Colon (tissue), 2 donors: ENCODE data around the gene TMEM14C.

Experiments used
- FAIRE-seq: peaks from 2 replicates; lab custom pipeline; 2012; peaks lifted over from hg19 to GRCh38; lab: Jason Lieb, UNC
- donor health status: control.
- donor health status: control.

Gene TMEM14C

GRCh38 chr6:10722820-10723566 is at the start of gene TMEM14C:
Gene TMEM14C, plus strand, starts transcription at chr6:10723070. Its CDS starts 1,544 bp downstream, at chr6:10724614.
- FAIRE-seq: no peak

GRCh38 chr6:10676403-10676802 is 46.5 kb upstream of the TMEM14C start:
- FAIRE-seq: no peak

GRCh38 chr6:10678456-10678855 is 44.4 kb upstream of the TMEM14C start:
- FAIRE-seq: no peak

GRCh38 chr6:10681795-10682194 is 41.1 kb upstream of the TMEM14C start:
- FAIRE-seq: no peak

GRCh38 chr6:10682355-10682988 is 40.4 kb upstream of the TMEM14C start:
- FAIRE-seq: no peak

- FAIRE-seq: no peak
Measured at GRCh38 chr6:10684618-10685017, 38.3 kb upstream of the TMEM14C start.

GRCh38 chr6:10685092-10685915 is 37.6 kb upstream of the TMEM14C start:
- FAIRE-seq: no peak

GRCh38 chr6:10686901-10687300 is 36.0 kb upstream of the TMEM14C start:
- FAIRE-seq: no peak

- FAIRE-seq: no peak
Measured at GRCh38 chr6:10687582-10687981, 35.3 kb upstream of the TMEM14C start.

- FAIRE-seq: no peak
Measured at GRCh38 chr6:10690651-10691445, 32.0 kb upstream of the TMEM14C start.

- FAIRE-seq: no peak
Measured at GRCh38 chr6:10692965-10693538, 29.8 kb upstream of the TMEM14C start.

GRCh38 chr6:10694302-10695085 is 28.4 kb upstream of the TMEM14C start, which contains the start of the genes C6orf52 and PAK1IP1:
Gene C6orf52, minus strand, starts transcription at chr6:10694616. Its CDS starts 7,066 bp downstream, at chr6:10687550.
Gene PAK1IP1, plus strand, starts transcription at chr6:10694972. Its CDS starts 14 bp downstream, at chr6:10694986.
- no peak for FAIRE-seq

GRCh38 chr6:10695086-10695657 is 27.7 kb upstream of the TMEM14C start:
- FAIRE-seq: no peak

GRCh38 chr6:10696655-10697054 is 26.2 kb upstream of the TMEM14C start:
- FAIRE-seq: no peak

- no peak for FAIRE-seq
Measured at GRCh38 chr6:10713962-10714361, 8.9 kb upstream of the TMEM14C start.

GRCh38 chr6:10719296-10719963 is 3.4 kb upstream of the TMEM14C start:
- no peak for FAIRE-seq

- no peak for FAIRE-seq
Measured at GRCh38 chr6:10719964-10720264, 3.0 kb upstream of the TMEM14C start.

GRCh38 chr6:10720265-10720959 is 2.5 kb upstream of the TMEM14C start:
- FAIRE-seq: no peak
